HG03460 (cell line): ENCODE data around the gene CDH4.

Experiments
- ATAC-seq: cut with Tn5 transposase; IDR thresholded peaks from one replicate; pipeline ENCODE4 v1.9.1; 2021; ENCODE audit not compliant: unreplicated experiment

The CDH4 gene

DNA sequence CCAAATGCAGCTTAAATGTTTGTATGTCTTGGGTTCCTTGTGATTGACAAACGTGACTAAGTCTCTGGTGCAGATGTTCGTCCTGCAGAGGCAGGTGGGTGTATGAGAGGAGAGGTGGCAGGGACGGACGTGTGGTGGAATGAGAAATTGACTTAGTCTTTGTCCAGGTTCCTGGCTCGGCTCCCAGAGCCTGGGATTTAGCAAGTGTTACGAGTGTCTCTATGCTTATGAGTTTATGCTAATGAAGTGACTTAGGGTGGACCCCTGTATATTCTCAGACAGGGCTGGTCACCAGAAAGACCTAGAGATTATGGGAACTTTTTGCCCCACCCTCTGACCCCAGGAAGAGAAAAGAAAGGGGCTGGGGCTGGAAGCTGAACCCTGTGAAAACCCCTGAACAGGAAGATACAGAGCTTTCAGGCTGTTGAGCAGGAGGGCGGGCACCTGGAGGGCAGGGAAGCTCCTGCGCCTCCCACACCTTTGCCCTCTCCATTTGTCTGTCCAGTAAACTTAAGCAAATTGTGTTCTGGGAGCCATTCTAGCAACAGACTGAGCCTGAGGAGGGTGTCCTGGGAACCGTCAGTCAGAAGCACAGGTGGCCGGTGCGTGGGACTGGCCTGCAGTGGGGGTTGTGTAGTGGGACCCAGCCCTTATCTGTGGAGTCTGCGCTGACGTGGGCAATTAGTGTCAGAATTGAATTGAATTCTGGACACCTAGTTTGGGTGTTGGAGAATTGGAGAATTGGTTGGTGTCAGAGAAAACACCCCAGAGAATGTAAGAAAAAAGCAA, 362.1 kb downstream of the CDH4 start:
- no peak for ATAC-seq

DNA sequence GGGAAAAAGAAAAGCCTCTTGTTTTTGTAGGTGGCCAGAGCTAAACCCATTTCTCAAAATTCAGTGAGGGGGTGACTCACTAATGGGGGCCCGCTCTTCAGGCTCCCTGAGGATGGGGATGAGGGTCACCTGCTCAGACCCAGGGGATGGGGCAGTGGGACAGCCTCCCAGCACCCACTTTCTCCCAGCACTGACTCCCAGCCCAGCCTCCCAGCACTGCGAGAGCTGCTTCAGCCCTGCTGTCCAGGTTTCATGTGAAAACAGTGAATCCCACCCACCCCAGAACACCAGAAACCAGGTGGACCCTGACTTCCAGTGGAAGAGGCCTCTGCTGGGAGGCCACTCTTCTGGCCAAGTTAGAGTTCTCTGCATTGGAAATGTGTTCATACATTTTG, 362.6 kb downstream of the CDH4 start:
- no peak for ATAC-seq

- ATAC-seq, result no peak
Measured at GRCh38 chr20:61615806-61616205, 363.7 kb downstream of the CDH4 start.

DNA sequence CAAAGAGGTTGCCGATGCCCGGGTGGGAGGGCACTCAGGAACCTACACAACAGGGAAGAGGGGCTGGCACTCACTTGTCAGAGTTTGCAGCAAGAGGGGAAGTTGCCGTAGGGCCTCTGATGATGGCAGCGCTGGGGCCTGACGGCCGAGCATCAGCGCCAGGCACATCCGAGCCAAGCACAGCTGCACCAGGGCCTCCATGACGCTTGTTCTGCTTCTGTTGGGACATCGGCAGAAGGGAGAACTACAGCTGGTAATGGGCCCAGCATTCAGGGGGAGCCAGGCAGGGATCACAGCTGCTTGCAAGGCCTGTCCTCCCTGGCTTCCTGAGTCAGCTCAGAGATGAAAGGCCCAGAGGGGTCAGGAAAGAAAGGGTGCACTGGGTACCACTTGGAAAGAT, 367.7 kb downstream of the CDH4 start:
- ATAC-seq, result no peak

DNA sequence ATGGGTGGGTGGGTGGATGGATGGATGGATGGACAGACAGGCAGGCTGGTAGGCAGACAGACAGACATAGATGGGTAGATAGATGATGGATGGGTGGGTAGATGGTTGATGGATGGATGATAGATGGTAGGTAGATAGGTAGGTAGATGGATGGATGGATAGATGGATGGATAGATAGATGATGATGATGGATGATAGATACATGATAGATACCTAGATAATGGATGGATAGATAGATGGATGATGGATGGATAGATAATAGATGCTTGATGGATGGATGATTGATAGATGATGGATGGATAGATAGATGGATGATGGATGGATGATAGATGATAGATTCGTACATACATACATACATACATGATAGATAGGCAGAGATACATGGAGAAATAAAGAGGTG, 368.1 kb downstream of the CDH4 start:
- no peak for ATAC-seq

DNA sequence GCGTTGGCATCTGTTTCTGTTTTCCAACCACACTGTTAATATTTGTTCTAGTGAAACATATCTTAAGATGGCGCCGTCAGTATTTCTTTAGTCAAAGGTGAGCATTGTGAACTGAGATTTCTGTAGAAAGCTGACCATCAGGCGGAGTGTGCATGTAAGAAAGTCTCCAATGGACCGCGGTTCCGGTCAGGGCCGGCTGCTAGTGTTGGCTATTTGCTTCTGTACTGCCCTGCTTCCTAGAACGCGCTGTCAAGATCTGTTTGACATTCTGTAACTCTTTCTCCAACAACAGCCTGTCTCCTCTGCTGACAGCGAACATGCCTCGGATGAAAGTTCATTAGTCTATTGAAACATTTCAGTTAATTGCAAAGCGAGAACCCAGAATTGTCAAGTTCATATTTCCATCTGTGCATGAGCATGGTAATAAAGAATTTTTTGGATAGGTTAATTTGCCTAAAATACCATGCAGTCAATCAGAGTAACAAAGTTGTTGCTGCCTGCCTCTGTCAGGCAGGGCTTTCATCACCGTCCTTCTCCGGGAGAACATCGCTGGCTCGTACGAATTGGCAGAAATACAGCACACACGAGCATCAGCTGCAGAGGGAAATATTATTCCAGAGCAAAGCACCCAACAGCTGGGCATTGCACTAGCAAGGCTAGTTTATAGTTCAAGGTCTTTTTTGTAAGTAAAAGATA, 369.1 kb downstream of the CDH4 start:
- no peak for ATAC-seq

- no peak for ATAC-seq
Measured at GRCh38 chr20:61621852-61622251, 369.8 kb downstream of the CDH4 start.

DNA sequence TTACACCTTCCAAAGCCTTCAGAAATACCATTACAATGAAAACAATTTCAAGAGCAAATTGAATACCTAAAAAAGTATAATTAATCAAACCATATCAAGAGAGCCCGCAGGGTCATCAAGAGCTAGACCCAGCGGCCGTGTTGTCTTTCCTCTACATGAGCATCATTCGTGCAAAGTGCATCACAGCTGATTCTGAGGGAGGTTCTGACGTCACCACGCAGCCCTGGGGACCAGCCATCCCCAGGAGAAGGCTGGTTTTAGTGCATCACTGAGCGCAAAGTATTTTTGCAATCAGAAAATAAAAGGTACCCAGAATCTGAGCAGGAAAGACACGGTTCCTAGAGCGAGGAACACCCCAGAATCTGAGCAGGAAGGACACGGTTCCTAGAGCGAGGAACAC, 371.4 kb downstream of the CDH4 start:
- no peak for ATAC-seq

DNA sequence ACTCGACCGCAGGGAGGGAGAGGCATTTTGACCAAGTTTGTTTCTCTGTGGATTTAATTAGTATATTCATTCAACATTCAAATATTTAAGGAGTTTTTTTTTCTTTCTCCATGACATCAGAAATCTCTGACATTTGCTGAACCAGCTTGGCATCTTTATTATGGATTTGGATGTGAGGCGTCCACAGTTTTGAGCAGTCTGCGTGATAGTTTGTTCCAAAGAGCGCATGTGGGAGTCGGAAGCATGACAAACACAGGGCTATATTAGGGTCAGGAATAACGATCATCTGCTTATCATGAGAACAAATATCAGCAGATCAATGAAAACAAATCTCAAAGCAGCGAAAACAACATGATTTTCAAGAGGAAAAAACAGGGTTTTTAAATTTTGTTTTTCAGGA, 373.2 kb downstream of the CDH4 start:
- ATAC-seq, result no peak

- no peak for ATAC-seq
Measured at GRCh38 chr20:61626412-61626811, 374.4 kb downstream of the CDH4 start.

- ATAC-seq, result no peak
Measured at GRCh38 chr20:61627791-61628415, 375.8 kb downstream of the CDH4 start.

GRCh38 chr20:61628480-61628879, 376.4 kb downstream of the CDH4 start:
- ATAC-seq, result no peak

- no peak for ATAC-seq
Measured at GRCh38 chr20:61628901-61629601, 377.0 kb downstream of the CDH4 start.

DNA sequence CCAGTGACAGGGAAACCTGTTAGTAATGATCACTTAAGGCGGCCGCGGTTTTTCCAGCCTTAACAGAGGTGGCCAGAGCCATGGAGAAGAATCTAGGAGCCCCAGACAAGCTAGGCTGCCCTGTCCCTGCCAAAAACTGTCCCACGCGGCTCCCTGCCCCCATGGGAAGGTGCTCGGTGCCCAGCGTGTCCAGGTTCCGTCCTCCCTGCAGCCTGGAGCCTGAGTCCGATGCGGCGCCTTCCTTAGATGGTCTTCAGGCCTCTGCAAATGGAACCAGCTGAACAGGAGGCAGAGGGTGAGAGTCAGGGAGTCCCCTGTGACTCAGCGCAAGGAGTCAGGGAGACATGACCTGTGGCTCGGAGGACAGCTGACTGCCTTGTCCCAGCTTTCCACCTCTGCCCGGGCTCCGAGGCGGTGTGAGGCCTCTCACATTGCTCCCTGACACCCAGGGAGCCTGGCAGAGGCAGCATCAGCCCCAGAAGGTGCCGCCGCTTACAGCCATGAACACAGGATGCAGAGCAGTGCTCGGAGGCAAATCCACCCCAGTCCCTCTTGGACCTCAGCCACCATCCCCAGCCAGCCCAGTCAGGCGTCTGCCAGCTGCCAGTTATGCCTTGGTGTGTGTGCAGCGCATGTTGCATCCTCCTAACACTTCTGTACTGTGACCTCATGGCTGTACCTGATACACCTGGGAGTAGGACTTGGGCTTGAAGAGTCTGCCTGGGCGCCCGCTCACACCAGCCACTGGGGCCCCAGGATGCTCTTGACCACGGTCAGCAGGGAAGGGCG, 377.7 kb downstream of the CDH4 start:
- ATAC-seq, result no peak

DNA sequence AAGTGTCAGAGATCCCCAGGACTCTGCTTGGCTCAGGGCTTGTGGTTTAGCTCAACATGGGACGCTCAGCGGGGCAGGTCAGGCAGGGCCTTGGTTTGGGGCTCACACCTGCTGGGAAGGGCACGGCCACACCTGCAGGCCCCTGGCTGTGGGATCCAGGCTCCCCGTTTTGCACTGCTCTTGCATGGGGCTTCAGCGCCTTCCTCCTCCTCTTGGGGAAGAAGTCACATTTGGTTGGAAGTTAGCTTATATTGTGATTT, 378.3 kb downstream of the CDH4 start:
- no peak for ATAC-seq

GRCh38 chr20:61630816-61631215, 378.8 kb downstream of the CDH4 start:
- ATAC-seq, result no peak

DNA sequence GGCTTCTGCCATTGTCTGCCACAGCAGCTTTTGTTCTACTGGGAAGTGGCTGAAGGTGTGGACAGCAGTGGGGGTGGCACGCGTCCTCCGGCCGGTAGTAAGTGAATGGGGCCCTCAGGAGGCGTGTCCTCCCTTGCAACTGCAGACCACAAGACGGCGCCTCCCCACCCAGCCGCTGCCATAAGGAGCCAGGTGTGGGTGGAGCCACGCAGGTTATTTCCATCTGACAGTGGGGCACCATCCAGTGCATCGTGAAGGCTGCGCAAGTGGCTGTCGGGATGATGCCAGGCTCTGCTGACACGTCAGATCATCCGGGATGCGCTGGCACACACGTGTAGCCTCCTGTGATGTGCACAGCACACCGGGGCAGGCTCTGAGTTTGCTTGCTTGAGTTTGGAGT, 379.7 kb downstream of the CDH4 start:
- no peak for ATAC-seq

DNA sequence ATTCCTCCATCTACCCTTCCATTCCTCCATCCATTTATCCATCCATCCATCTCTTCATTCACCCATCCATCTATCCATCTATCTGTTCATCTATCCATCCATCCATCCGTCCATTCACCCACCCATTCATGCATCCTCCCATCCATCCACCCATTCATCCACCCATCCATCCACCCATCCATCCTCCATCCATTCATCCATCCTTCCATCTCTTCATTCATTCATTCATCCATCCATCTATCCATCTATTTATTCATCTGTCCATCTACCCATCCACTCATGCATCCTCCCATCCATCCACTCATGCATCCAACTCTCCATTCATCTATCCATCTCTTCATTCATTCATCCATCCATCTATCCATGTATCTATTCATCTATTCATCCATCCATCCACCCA, 380.9 kb downstream of the CDH4 start:
- ATAC-seq, result no peak

DNA sequence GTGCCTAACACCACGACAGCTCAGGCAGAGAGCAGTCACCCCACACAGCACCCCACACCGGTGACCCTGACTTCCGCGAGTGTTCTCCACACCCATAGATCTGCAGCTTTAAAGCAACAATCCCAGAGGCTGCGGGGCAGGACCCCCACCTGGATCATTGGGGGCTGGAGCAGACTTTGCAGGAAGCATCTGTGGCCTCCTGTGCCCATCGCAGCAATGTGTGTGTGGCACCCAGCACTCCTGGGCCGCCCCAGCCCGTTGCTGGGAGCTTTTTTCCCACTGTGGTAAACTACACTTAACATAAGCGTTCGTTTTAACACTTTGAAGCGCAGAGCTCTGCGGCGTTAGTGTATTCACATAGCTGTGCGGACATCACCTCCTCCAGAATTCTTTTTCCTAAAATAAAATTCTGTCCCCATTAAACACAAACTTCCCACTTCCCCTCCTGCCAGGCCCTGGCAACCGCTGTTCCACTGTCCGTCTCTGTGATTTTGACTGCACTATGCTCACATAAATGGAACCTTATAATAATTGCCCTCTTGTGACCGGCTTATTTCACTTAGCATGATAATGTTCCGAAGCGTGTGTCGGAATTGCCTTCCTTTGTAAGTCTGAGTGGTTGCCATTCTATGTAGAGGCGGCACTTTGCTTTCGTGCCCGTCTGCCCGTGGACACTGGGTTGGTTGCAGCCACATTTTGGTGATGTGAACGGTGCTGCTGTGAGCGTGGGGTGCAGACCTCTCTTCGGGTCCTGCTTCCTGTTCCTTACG, 382.5 kb downstream of the CDH4 start:
- no peak for ATAC-seq

- no peak for ATAC-seq
Measured at GRCh38 chr20:61635721-61636455, 383.8 kb downstream of the CDH4 start.
